IPS DF 4.7 (cell line): ENCODE results near the gene SLC12A8.
"Not testable (repeated sequence)": the region's sequence is repeated elsewhere in the genome, so short reads cannot be mapped to it uniquely, and the experiment has no call there.

Source experiments
- DNase-seq: peaks from one replicate; pipeline ENCODE4 v3.0.0-alpha.2; 2013; ENCODE audit warnings: low spot score; ENCODE audit errors: extremely low read depth

Gene SLC12A8

DNA sequence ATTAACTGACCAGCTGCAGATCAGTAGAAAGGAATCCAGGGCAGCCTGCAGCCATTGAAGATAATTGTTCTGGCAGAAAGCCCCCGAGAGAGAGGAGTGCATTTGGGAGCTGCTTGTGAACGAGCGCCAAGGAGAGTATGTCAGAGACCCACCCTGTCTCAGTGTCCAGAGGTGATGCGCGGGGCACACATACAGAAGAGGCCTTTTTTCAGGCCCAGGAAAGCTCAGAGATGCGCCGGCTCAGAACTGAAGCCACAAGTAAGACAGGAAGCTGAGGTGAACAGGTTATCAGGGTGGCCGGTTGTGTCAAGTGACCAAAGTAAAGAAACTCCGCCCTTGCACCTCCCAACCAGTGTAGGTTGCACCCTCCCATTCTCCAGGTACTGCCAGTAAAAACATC lies 96.9 kb downstream of the SLC12A8 start:
- no peak for DNase-seq

GRCh38 chr3:125112981-125113380 lies 99.6 kb downstream of the SLC12A8 start:
- DNase-seq: no peak

- no peak for DNase-seq
Measured at GRCh38 chr3:125110876-125111480, 101.6 kb downstream of the SLC12A8 start.

DNA sequence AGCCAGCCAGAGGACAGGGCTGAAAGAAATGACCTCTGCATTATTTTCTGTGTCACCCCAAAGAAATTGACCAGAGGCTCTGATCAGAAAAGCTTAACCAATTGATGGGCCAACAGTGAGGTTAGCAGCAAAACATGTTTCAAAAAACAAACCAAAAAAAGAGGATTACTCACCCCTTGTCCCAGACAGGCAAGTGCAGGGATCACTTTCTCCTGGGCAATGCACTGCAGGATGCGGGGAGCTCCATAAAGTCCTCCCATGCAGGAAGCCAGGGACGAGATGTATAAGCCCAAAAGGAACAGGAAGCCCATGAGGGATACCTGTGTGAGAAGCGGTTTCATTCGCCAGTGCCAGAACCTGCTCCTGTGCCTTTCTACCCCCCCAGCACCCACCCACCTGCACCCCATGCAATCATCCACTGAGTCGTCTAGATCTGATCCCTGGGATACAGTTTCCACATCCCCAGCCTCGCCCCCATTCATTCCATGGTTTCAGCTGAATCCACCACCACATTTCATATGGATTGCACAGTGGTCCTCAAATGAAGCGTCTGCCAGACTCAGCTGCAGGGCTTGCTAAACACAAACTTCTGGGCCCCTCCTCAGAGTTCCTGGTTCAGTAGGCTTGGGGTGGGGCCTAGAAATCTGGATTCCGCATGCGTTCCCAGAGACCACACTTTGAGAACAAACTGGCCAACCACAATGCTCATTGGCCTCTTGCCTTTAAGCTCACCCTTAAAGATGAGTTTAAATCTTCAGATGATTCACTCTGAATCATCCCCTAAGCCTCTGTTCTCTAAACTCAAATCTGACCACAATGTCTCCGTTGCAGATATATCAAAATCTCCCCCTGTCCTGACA lies 102.3 kb downstream of the SLC12A8 start:
- DNase-seq: no peak

- no peak for DNase-seq
Measured at GRCh38 chr3:125109536-125109925, 103.0 kb downstream of the SLC12A8 start.

GRCh38 chr3:125108833-125109535 lies 103.6 kb downstream of the SLC12A8 start:
- DNase-seq: no peak

DNA sequence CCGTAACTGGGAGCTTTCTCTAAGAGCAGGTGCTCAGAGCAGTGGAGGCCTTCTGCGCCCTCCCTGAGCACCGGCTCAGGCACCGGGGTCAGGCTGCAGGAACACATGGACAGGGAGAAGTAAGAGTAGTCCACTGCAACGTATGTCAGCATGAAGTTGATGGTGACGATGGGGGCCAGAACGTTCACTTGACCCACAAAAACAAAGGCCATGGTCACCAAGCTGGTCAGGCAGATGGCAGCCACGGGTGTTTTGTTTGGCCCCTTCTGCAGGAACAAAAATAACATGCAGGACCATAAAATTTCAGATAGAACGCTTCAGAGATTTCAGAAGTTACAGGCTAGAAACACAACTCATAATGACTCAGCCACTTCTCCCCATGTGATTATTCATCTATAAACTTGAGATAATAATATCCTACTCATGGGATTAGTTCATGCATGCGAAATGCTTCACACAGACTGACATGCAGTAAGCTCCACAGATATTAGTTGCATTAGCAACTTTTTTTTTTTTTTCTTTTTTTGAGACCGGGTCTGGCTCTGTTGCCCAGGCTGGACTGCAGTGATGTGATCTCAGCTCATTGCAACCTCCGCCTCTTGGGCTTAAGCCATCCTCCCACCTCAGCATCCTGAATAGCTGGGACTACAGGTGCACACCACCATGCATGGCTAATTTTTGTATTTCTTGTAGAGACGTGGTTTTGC lies 104.5 kb downstream of the SLC12A8 start:
- DNase-seq: no peak

- no peak for DNase-seq
Measured at GRCh38 chr3:125107363-125107762, 105.2 kb downstream of the SLC12A8 start.

- no peak for DNase-seq
Measured at GRCh38 chr3:125105116-125105515, 107.4 kb downstream of the SLC12A8 start.

DNA sequence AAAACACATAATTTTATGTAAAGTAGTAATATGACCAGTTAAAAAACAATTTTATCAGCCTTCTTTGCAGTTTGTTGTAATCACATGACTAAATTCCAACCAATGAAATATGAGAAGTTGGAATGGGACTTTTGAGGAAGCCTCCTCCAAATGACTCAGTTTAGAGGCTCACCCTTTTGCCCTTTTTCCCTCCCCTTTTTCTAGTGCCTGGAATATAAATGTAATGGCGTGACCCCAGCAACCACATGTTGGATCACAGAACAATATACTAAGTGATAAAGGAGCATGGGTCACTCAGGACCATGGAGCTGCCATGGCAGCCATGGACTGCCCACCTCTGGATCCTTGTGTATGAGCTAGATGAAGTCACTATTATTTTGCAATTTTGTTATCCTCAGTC lies 107.9 kb downstream of the SLC12A8 start:
- DNase-seq: no peak

- DNase-seq: no peak
Measured at GRCh38 chr3:125103406-125103805, 109.1 kb downstream of the SLC12A8 start.

DNA sequence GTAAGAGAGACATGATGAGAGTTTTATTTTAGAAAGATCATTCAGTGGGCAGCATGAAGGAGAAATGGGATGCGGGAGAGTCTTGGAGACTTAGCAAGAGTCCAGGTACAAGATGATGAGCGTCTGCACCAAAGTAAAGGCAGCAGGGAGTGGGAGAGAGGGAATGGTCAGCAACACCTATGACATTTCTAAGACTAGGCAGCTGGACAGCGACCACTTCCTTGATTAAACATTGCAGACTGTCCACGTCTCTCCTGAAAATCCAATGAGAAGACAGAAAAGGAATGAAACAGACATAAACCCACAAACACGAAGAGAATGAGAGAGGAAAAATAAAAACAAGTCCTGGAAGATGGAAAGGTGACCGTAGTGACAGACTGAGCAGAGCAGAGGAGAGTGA lies 110.1 kb downstream of the SLC12A8 start:
- no peak for DNase-seq

DNA sequence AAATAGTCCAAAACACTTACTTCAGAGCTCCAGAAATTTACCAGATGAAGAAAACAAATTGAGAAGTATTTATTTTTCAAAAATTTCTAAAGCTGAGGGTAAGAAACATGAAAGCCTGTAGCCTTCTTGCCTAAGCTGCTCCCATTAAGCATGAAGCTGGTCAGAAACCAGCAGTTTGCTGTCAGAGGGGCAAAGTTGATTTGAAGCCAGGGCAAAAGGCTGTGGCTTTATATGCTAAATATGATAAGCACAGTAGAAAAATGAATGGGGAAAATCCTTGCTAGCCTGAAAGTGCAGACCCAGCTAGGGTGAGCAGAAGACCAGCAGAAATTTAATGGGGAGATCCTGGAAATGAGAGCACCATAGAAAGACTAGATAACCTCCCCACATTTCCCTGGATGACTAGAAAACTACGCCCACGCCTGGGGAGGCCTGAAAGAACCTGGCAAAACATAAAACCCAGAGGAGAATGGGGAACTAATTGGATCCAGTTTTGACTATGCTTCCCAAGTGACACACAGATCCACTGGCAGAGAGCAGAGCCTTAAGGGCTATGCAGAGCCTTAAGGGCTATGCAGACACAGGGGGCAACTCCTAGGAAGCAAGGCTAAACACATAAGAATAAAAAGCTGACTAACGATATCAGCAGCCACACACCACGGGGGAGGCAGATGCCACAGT lies 113.8 kb downstream of the SLC12A8 start:
- no peak for DNase-seq

DNA sequence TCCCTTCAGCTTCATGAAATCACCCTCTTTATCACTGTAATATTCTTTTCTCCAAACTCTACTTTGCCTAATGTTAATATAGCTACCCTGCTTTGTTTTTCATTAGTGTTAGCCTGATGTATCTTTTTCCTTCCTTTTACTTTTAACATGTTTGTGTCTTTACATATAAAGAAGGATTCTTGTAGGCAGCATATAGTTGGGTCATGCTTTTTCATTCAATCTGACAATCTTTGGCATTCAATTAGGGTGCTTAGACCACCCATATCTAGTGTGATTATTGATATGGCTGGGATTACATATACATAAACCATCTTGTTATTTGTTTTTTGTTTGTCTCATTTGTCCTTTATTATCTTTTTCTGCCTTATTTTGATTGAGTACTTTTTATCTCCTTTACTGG lies 121.9 kb downstream of the SLC12A8 start:
- DNase-seq: no peak

DNA sequence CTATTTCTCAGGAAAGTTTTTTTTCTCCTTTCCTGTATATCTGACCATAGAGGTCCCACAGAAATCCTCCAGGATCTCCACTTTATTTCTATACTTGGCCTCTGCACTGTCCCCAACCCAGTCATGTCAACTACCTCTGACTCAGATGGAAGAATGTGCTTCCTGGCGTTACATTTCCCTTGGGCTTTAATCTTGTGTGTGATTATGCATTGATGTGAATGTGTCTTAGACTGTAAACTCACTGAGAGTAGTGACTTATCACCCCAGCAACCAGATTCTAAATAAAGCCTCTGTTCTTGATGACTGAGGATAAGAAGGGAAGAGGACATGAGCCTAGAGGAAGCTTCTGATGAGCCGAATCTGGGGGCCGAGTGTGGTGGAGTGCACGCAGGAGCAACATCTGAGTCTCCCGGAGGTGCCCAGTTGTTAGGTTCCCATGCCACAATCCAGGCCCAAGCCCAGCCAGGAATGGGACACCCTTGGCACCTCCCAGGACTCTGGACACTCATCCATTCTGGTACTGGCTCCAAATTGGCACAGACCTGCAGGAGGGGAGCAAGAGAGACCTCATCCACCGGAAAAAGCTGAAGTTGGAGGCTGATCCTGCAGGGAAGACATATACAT lies 124.7 kb downstream of the SLC12A8 start:
- no peak for DNase-seq

GRCh38 chr3:125085166-125085565 lies 127.4 kb downstream of the SLC12A8 start:
- no peak for DNase-seq

- no peak for DNase-seq
Measured at GRCh38 chr3:125083776-125084175, 128.8 kb downstream of the SLC12A8 start.

DNA sequence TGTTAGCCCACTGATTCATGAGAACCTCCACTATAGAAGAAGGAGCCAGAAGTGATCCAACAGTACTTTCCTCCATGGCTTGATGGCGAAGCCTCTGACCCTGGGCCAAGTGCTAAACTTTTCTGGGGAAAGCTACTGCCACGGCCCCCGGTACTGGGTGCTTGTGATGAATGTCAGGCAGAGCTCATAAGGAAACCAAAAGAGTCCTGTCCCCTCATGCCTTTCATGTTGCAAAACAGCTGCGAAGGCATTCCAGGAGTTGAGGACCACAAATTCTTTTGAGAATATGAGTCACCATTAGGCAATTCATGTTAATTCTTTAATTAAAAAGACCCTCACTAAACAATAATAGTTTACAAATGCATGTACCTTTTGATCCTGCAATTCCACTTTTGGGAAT lies 130.2 kb downstream of the SLC12A8 start:
- DNase-seq: not testable (repeated sequence)

- no peak for DNase-seq
Measured at GRCh38 chr3:125080077-125080476, 132.5 kb downstream of the SLC12A8 start.

GRCh38 chr3:125079675-125080045 lies 132.9 kb downstream of the SLC12A8 start:
- no peak for DNase-seq
